ENCODE data around the gene NXN. TPM values are rescaled to one million over a fixed set of nuclear protein-coding genes. Genes with fewer than 3 reads are reported as not detected.

Gene NXN
- total RNA-seq, 4 donors from 2014 or later, result 11.3 to 51.6 (median 31.8) TPM

DNA sequence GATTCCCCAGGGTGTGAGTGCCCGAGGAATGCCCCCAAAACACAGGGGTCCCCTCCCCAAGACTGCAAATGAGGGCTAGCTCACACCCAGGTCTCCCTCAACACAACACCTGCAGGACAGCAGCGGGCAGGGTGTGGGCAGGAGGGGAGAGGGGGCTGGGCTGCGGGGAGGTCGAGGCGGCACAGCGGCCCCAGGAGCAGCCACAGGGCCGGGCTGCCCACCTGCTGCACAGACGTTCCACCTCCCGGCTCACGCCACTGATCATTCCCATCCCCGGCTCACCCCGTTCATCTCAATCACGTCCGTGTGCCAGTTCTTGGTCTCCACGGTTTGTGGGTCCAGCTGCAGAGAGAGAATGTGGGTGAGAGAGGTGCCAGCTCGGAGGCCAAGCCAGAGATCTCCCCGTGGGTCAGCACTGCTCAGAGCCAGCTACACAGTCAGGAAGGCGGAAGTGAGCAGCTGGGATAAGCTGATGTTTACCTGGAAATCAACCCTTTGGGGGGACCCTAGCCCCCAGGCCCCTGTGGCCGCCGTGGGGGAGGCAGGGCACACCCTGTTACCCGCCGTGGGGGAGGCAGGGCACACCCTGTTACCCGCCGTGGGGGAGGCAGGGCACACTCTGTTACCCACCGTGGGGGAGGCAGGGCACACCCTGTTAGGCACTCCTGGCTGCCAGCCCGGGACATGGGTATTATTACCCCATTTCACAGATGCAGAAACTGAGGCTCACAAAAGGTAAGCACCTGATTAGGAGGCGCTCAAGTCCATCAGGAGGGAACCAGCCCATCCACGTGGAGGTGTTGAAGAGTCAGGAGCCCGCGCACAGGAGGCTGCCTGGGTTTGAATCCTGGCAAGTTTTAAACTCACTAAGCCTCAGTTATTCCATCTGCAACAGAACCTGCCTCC is 33.5 kb upstream of the NXN start:
- TF ChIP-seq POLR2A (IDR thresholded peaks at IDR 0.05), result no peak
- TF ChIP-seq, protein P1, sequence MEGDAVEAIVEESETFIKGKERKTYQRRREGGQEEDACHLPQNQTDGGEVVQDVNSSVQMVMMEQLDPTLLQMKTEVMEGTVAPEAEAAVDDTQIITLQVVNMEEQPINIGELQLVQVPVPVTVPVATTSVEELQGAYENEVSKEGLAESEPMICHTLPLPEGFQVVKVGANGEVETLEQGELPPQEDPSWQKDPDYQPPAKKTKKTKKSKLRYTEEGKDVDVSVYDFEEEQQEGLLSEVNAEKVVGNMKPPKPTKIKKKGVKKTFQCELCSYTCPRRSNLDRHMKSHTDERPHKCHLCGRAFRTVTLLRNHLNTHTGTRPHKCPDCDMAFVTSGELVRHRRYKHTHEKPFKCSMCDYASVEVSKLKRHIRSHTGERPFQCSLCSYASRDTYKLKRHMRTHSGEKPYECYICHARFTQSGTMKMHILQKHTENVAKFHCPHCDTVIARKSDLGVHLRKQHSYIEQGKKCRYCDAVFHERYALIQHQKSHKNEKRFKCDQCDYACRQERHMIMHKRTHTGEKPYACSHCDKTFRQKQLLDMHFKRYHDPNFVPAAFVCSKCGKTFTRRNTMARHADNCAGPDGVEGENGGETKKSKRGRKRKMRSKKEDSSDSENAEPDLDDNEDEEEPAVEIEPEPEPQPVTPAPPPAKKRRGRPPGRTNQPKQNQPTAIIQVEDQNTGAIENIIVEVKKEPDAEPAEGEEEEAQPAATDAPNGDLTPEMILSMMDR (IDR thresholded peaks at IDR 0.05), result no peak
- WGBS, 2 donors, result 82 to 85% methylated on average over 24 to 25 of the region's 30 CpGs
- intact Hi-C loops (cut with DNase I; ENCODE audit: low total_unique reads), result no loop called here
- no peak overlapping the region for H3K4me3 ChIP-seq (ENCODE audit: low read depth, poor library complexity, severe bottlenecking)
- DNase-seq (ENCODE audit: low spot score in 2 of 2), result no peak

DNA sequence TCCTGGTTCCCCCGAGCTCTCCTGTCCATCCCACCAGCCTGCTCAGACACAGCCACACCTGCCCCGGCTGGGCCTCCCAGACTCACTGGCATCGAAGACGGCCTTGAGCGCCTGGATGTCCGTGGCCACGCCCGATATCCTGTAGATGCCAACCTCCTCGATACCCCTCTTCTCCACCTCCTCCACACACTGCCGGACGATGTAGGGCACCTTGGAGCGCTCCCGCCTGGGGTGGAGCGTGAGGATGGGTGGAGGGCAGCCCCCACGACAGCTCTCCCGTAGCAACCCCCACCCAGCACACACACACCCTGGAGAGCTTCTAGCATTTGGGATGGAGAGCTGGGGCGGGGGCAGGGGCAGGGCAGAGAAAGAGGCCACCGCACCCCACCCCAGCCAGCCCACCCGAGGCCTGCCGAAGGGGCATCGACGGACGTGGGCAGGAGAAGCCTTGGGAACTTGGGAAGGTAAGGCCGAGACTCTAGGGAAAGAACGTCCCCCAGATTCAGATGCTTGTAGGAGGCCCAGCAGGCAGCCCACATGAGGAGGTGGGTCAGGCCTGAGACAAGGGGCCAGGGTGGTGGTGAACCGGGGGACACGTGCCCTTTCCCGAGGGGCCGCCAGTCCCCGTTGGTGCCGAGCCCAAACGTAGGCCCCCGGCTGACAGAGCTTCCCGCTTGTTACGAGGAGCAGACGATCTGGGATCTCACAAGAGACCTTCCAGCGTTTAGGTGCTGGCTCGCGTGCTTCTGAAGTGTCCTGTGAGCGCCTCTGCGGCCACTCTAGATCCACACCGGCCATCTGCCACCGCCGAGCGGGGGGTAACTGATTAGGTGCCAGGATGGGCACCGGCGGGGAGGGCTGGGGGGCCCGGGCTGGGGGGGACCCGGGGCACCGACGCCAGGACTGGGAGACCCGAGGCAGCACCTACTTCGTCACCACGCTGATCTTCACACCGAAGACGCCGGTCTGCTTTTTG is 32.5 kb upstream of the NXN start:
- no peak overlapping the region for H3K4me3 ChIP-seq (ENCODE audit: low read depth, poor library complexity, severe bottlenecking)
- DNase-seq (ENCODE audit: low spot score in 2 of 2), result no peak
- 82 to 89% methylated on average over 40 to 48 of the region's 57 CpGs for WGBS, 2 donors
- no peak for TF ChIP-seq POLR2A (IDR thresholded peaks at IDR 0.05)
- TF ChIP-seq, protein P1 (IDR thresholded peaks at IDR 0.05), result no peak
- intact Hi-C loops (cut with DNase I; ENCODE audit: low total_unique reads), result no loop called here

DNA sequence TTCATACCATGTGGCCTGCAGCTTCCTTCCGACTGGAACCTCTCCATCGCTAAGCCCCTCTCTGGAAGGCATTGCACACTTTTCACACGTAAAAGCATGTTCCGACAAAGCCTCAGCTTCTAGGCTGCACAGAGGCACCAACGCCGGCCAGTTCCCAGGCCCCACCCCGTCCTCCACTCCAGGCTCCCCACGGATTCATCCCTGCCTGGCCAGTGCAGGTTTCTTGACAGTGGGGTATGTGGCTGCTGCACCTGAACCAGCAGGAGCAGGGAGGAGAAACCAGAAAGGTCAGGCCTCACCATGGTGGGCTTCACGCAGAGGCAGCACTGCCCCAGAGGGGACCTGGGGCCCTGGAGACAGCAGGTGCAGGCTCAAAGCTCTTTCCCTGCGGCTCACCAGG is 31.6 kb upstream of the NXN start:
- WGBS, 2 donors, result 78 to 79% methylated on average over 10 of the region's 10 CpGs
- intact Hi-C loops (cut with DNase I; ENCODE audit: low total_unique reads), result no loop called here

DNA sequence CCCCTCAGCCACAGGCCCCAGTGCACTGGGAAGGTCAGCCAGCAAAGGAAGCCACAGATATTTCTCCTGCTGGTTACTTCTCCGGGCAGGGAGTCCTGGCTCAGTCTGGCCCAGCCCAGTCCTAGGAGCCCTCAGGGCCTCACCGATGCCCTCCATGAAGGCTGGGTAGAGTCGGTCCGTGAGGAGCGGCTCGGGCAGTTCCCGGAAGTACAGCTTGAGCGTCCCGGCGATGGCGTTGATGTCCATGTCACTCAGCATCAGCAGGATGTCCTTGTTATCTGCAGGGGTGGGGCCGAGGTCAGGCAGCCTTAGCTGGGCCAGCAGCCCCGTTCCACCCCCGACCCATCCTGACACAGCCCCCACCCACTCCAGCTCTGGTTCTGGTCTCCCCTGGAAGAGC is 31.0 kb upstream of the NXN start:
- intact Hi-C loops (cut with DNase I; ENCODE audit: low total_unique reads), result no loop called here
- DNase-seq (ENCODE audit: low spot score in 2 of 2), result no peak
- no peak overlapping the region for H3K4me3 ChIP-seq (ENCODE audit: low read depth, poor library complexity, severe bottlenecking)
- TF ChIP-seq, protein P1 (IDR thresholded peaks at IDR 0.05), result no peak
- TF ChIP-seq POLR2A (IDR thresholded peaks at IDR 0.05), result no peak
- WGBS, 2 donors, result 82 to 93% methylated on average over 14 of the region's 14 CpGs

More for the DNA sequence above, 31.6 kb upstream of the NXN start:
- no peak overlapping the region for H3K4me3 ChIP-seq (ENCODE audit: low read depth, poor library complexity, severe bottlenecking)
- no peak for DNase-seq (ENCODE audit: low spot score in 2 of 2)
- TF ChIP-seq, protein P1 (IDR thresholded peaks at IDR 0.05), result no peak
- TF ChIP-seq POLR2A (IDR thresholded peaks at IDR 0.05), result no peak

DNA sequence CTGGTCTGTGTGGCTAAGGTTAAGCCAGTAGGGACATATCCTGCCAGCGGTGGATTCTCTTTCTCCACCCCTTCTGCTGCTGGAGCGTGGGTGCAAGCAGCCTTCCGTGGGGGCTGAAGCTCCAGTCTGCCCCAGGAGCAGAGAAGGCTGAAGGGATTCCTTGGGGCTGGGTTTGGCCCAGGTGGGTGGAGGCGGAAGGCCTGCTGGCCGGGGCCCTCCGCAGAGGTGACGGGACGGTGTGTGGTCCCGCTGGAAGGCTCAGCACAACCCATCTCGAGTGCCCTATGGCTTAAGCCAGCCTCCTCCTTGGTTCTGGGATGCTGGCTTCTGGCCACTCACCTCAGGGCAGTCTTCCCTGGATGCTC is 30.5 kb upstream of the NXN start:
- intact Hi-C loops (cut with DNase I; ENCODE audit: low total_unique reads), result no loop called here
- DNase-seq (ENCODE audit: low spot score in 2 of 2), result no peak
- H3K4me3 ChIP-seq (ENCODE audit: low read depth, poor library complexity, severe bottlenecking), result no peak overlapping the region
- 77 to 79% methylated on average over 9 to 10 of the region's 10 CpGs for WGBS, 2 donors
- TF ChIP-seq, protein P1 (IDR thresholded peaks at IDR 0.05), result no peak
